GM18499 (cell line): ENCODE measurements around the gene CDAN1.

Experiments
- ATAC-seq: cut with Tn5 transposase; IDR thresholded peaks from one replicate; pipeline ENCODE4 v1.9.1; 2021; ENCODE audit warnings: moderate number of reproducible peaks; ENCODE audit not compliant: insufficient read depth, unreplicated experiment

CDAN1 gene

DNA sequence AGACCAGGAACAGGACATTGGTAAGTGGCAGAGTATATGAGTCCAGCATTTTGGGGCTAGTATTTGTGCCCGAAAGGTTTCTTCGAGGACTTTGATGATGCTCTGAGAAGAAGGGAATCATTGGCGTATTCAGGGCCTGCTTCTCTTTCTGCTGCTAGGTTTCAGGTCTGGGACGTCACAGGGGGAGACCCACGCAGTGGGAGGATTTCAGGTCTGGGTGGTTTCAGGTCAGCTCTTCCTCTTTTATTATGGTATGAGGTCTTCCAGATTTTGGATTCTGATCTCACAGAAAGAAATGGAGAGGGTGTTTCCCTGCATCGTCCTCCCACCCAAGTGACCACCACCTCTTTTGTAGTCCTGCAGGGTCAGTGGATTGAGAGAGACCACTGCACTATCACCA lies 62.5 kb downstream of the CDAN1 start:
- ATAC-seq = no peak
